ENCODE measurements around the gene FARSA. TPM values are rescaled to one million over a fixed set of nuclear protein-coding genes. Genes with fewer than 3 reads are reported as not detected.

FARSA gene
- total and polyA plus RNA-seq, 2 of the 8 experiments (the other 6 are each of a cell fraction or from before 2014, with no cell fraction given): 61.0 to 103 TPM

DNA sequence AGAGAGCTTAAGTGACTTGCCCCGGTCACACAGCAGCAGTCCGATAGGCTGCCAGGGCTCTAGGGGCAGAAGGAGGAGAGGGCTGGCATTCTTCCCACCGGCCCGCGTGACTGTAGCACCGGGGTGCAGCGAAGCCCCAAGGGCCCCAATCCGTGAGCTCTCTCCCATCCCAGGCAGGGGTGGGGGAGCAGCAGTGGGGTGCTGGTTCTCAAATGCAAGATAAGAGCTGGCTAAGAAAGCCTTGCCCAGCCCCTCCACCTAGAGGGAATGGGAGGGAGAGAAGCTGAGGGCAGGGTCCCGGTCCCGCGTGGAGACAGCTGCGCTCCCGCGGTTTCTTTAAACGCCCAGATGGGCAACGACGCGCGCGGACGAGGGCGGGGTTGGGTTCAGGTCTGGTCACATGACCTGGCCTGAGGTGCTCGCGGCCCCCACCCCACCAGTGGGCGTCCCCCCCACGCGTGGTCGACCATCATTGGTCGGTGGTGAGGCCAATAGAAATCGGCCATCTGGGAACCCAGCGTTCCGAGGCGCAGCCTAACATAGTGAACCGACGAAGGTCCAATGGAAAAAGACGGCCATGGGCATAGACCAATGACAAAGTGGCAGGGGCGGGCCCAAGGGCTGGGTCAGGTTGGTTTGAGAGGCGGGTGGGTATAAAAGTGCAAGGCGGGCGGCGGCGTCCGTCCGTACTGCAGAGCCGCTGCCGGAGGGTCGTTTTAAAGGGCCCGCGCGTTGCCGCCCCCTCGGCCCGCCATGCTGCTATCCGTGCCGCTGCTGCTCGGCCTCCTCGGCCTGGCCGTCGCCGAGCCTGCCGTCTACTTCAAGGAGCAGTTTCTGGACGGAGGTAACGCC, 4.6 kb upstream of the FARSA start, which contains the start of gene CALR (continued):
- peak; percentile 75 for TF ChIP-seq USF2 (IDR thresholded peaks at IDR 0.05; ENCODE audit: low read length)
- peak; percentile 87 for TF ChIP-seq TAF7 (optimal IDR thresholded peaks at IDR 0.05; ENCODE audit: borderline replicate concordance, low read depth, low read length)
- TF ChIP-seq CREB1 (IDR thresholded peaks at IDR 0.05): 0 out of 2 replicates have a peak, but pooled peaks have one; percentile 64
- TF ChIP-seq EGR1 (IDR thresholded peaks at IDR 0.05; ENCODE audit: borderline replicate concordance, low read depth, low read length): 0 out of 2 replicates have a peak, but pooled peaks have one; percentile 13
- no peak for TF ChIP-seq HDAC6 (IDR thresholded peaks at IDR 0.05; ENCODE audit: low read depth, low read length)
- TF ChIP-seq SAP30 (IDR thresholded peaks at IDR 0.05; ENCODE audit: insufficient read depth, insufficient replicate concordance, low read length): no peak
- TF ChIP-seq PHF8 (conservative IDR thresholded peaks at IDR 0.05; ENCODE audit: low read depth, low read length): peak; percentile 95
- peak in 1 of 2 experiments; percentile 72; a peak in 2 of 4 replicates for TF ChIP-seq SIN3A (conservative IDR thresholded peaks at IDR 0.05 in 1 of 2, IDR thresholded peaks at IDR 0.05 in 1 of 2; ENCODE audit: low read depth in 1 of 2, low read length in 2 of 2)
- no peak for TF ChIP-seq RNF2 (IDR thresholded peaks at IDR 0.05; ENCODE audit: borderline replicate concordance, low read depth, low read length, missing control alignments, poor library complexity, severe bottlenecking)
- TF ChIP-seq CHD1 (IDR thresholded peaks at IDR 0.05; ENCODE audit: low read depth, low read length): no peak
- TF ChIP-seq BCL11A (IDR thresholded peaks at IDR 0.05; ENCODE audit: low read depth in 2 of 2, low read length in 2 of 2): no peak
